PFSK-1 (cell line): ENCODE measurements around the gene POLR3GL.

Experiments
- FOXP2 ChIP-seq: optimal IDR thresholded peaks from 2 replicates; pipeline ENCODE3; 2011; ENCODE audit warnings: borderline replicate concordance, control low read depth, inconsistent platforms; ENCODE audit not compliant: insufficient read depth; ENCODE audit errors: extremely low read length, extremely low read depth
- POLR2AphosphoS5 ChIP-seq: IDR thresholded peaks from 2 replicates; pipeline ENCODE4 v1.6.1; 2012; ENCODE audit warnings: low read depth, mild to moderate bottlenecking, control low read depth, low read length, moderate library complexity
- SIN3A ChIP-seq: IDR thresholded peaks from 2 replicates; pipeline ENCODE4 v1.6.1; 2012; ENCODE audit warnings: mild to moderate bottlenecking, low read length, moderate library complexity, borderline replicate concordance; ENCODE audit not compliant: insufficient read depth
- TAF1 ChIP-seq: IDR thresholded peaks from 2 replicates; pipeline ENCODE4 v1.6.1; 2012; ENCODE audit warnings: low read length, control low read depth, borderline replicate concordance; ENCODE audit not compliant: insufficient read depth
- TF ChIP-seq, protein P1 (sequence below), 2 experiments: IDR thresholded peaks; 2 replicates each; pipeline versions ENCODE4 v1.6.1 to v1.8.0; 2011 to 2012; ENCODE audit warnings: low read depth in 2 of 2, low read length in 2 of 2, control low read depth in 1 of 2, inconsistent platforms in 1 of 2, mild to moderate bottlenecking in 1 of 2, moderate library complexity in 1 of 2; ENCODE audit not compliant: insufficient read depth in 1 of 2

GRCh38 chr1:145990249-145990855, 25.9 kb downstream of the POLR3GL start:
- TF ChIP-seq, protein P1, sequence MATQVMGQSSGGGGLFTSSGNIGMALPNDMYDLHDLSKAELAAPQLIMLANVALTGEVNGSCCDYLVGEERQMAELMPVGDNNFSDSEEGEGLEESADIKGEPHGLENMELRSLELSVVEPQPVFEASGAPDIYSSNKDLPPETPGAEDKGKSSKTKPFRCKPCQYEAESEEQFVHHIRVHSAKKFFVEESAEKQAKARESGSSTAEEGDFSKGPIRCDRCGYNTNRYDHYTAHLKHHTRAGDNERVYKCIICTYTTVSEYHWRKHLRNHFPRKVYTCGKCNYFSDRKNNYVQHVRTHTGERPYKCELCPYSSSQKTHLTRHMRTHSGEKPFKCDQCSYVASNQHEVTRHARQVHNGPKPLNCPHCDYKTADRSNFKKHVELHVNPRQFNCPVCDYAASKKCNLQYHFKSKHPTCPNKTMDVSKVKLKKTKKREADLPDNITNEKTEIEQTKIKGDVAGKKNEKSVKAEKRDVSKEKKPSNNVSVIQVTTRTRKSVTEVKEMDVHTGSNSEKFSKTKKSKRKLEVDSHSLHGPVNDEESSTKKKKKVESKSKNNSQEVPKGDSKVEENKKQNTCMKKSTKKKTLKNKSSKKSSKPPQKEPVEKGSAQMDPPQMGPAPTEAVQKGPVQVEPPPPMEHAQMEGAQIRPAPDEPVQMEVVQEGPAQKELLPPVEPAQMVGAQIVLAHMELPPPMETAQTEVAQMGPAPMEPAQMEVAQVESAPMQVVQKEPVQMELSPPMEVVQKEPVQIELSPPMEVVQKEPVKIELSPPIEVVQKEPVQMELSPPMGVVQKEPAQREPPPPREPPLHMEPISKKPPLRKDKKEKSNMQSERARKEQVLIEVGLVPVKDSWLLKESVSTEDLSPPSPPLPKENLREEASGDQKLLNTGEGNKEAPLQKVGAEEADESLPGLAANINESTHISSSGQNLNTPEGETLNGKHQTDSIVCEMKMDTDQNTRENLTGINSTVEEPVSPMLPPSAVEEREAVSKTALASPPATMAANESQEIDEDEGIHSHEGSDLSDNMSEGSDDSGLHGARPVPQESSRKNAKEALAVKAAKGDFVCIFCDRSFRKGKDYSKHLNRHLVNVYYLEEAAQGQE (IDR thresholded peaks at IDR 0.05; ENCODE audit: insufficient read depth in 1 of 2, low read depth in 2 of 2, low read length in 2 of 2), result no peak
- TF ChIP-seq SIN3A, result no peak
- no peak for TF ChIP-seq POLR2AphosphoS5
- TF ChIP-seq FOXP2, result no peak
- TF ChIP-seq TAF1, result no peak
